ENCODE data around the gene SLC4A5.

SLC4A5 gene

DNA sequence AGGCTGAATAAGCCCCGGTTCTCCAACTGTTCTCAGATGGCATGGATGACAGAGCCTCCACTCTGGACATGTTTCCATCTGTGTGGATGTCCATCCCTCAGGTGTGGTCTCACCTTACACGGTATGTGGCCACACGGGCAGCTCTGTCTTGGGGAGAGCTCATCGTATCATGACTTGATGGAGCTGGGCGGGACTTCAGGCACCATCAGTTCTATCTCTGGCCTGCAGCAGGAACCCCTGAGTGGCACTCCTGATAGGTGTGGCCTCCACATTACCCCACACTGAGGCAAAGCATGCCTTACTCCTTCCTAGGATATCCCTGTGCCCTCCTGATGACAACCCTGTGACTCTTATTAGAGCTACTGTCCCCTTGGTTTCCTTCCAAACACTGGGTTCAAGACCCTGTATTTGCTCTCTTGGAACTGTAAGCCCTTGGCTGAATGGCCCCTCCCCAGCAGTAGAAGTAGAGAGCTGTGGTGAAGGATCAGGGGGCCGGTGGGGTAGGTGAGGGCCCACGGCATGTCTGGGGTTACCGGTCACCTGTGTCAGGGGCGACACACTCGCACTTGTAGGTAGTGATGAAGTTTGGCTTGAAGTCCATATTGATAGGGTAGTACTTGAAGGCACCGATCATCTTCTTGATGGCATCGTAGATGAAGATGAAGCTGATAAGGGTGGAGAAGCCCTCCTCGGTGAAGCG is 96.6 kb downstream of the SLC4A5 start:
- TF ChIP-seq, protein P1, sequence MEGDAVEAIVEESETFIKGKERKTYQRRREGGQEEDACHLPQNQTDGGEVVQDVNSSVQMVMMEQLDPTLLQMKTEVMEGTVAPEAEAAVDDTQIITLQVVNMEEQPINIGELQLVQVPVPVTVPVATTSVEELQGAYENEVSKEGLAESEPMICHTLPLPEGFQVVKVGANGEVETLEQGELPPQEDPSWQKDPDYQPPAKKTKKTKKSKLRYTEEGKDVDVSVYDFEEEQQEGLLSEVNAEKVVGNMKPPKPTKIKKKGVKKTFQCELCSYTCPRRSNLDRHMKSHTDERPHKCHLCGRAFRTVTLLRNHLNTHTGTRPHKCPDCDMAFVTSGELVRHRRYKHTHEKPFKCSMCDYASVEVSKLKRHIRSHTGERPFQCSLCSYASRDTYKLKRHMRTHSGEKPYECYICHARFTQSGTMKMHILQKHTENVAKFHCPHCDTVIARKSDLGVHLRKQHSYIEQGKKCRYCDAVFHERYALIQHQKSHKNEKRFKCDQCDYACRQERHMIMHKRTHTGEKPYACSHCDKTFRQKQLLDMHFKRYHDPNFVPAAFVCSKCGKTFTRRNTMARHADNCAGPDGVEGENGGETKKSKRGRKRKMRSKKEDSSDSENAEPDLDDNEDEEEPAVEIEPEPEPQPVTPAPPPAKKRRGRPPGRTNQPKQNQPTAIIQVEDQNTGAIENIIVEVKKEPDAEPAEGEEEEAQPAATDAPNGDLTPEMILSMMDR (IDR thresholded peaks at IDR 0.05; ENCODE audit: control extremely low read depth, extremely low read depth, low read depth, missing control alignments): no peak
- no peak for DNase-seq (ENCODE audit: extremely low spot score)
- ChIA-PET POLR2A (no interaction called here), CTCF (interaction anchor here (1.1 to 4.3 kb wide), 3 partner anchors 12 to 342 kb away, joined by 3 to 21 read pairs (median 3); no protein-coding TSS in a partner anchor)

GRCh38 chr2:74244286-74244685 is 98.9 kb downstream of the SLC4A5 start:
- no peak for DNase-seq (ENCODE audit: extremely low spot score)
- ChIA-PET CTCF (interaction anchor here (4.3 kb wide), 1 partner anchor 90 kb away, joined by 21 read pairs; no protein-coding TSS in a partner anchor), POLR2A (no interaction called here)
- TF ChIP-seq, protein P1 (IDR thresholded peaks at IDR 0.05; ENCODE audit: control extremely low read depth, extremely low read depth, low read depth, missing control alignments): no peak

GRCh38 chr2:74242354-74243071 is 100.7 kb downstream of the SLC4A5 start:
- TF ChIP-seq, protein P1 (IDR thresholded peaks at IDR 0.05; ENCODE audit: control extremely low read depth, extremely low read depth, low read depth, missing control alignments): no peak
- no peak for DNase-seq (ENCODE audit: extremely low spot score)
- ChIA-PET CTCF (interaction anchor here (1.4 to 4.9 kb wide), 4 partner anchors 7 to 93 kb away, joined by 4 to 50 read pairs (median 6); no protein-coding TSS in a partner anchor), POLR2A (no interaction called here)

- POLR2A ChIA-PET: no interaction called here
- no peak for DNase-seq (ENCODE audit: extremely low spot score)
- CTCF ChIA-PET: interaction anchor here (0.9 to 4.9 kb wide), 2 partner anchors 10 to 96 kb away, joined by 6 to 50 read pairs; no protein-coding TSS in a partner anchor
- TF ChIP-seq, protein P1 (IDR thresholded peaks at IDR 0.05; ENCODE audit: control extremely low read depth, extremely low read depth, low read depth, missing control alignments): no peak
Measured at GRCh38 chr2:74239346-74239745, 103.9 kb downstream of the SLC4A5 start.

DNA sequence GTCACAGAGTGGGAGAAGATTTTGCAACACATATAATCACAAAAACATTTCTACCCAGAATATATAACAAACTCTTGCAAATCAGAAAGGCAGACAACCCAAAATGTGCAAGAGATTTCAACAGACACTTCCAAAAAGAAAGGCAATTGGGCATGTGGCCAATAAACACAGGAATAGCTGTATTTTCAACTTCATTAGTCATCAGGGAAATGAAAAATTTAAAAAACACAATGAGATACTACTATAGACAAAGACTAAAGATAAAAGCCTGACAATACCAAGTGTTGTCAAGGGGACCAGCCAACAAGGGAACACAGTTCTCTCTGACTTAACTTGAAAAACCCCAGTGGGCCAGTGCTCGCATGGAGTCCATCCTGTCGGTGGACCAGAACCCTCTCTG is 104.3 kb downstream of the SLC4A5 start:
- DNase-seq (ENCODE audit: extremely low spot score): no peak
- ChIA-PET POLR2A (no interaction called here), CTCF (interaction anchor here (0.9 to 4.9 kb wide), 2 partner anchors 11 to 97 kb away, joined by 6 to 50 read pairs; no protein-coding TSS in a partner anchor)
- TF ChIP-seq, protein P1 (IDR thresholded peaks at IDR 0.05; ENCODE audit: control extremely low read depth, extremely low read depth, low read depth, missing control alignments): no peak

GRCh38 chr2:74235041-74235440 is 108.2 kb downstream of the SLC4A5 start:
- CTCF ChIA-PET: interaction anchor here (1.2 to 1.9 kb wide), 4 partner anchors 12 to 26 kb away, joined by 3 to 8 read pairs (median 5); no protein-coding TSS in a partner anchor
- TF ChIP-seq, protein P1 (IDR thresholded peaks at IDR 0.05; ENCODE audit: control extremely low read depth, extremely low read depth, low read depth, missing control alignments): no peak
- DNase-seq (ENCODE audit: extremely low spot score): no peak
- POLR2A ChIA-PET: no interaction called here
